SK-N-SH (cell line): ENCODE measurements around the gene VEGFA. TPM values are rescaled to one million over a fixed set of nuclear protein-coding genes. Genes with fewer than 3 reads are reported as not detected.

Source experiments
- CTCF ChIA-PET: fragments of 300-600, 350-600 bp; formaldehyde crosslinking; extraction: SDS; loops from one replicate; lab custom pipeline; 2021; lab: Yijun Ruan, JAX
- POLR2A ChIA-PET: fragments of 350-600 bp; sonication (Branson Sonifier 250); formaldehyde crosslinking; extraction: SDS; loops from one replicate; lab custom pipeline; 2020; ENCODE audit warnings: antibody characterized with exemption, inconsistent platforms; lab: Yijun Ruan, JAX
- DNase-seq: peaks from one replicate; pipeline ENCODE4 v3.0.0; 2012
- H2AFZ ChIP-seq: fragments of 200-600 bp; sonication (generic); 2 replicates; pipeline ENCODE4 v1.8.1; 2016; ENCODE audit warnings: antibody characterized with exemption, mild to moderate bottlenecking, low read depth
- H3F3A ChIP-seq: fragments of 200-600 bp; sonication (generic); replicated peaks from 2 replicates; pipeline ENCODE3; 2016; ENCODE audit warnings: antibody characterized with exemption, mild to moderate bottlenecking; ENCODE audit not compliant: insufficient read depth
- H3K27ac ChIP-seq, 2 experiments: fragments of 200-500 bp in 1 of 2; fragments of 200-600 bp in 1 of 2; sonication (Bioruptor generic) in 1 of 2; sonication (generic), shearing (Covaris generic) in 1 of 2; 2 replicates each; pipeline versions ENCODE4 v1.5.1 to v1.6.1; 2014 to 2016; ENCODE audit warnings: low read depth in 2 of 2, inconsistent platforms in 1 of 2, low read length in 1 of 2, mild to moderate bottlenecking in 1 of 2, mixed read lengths in 1 of 2
- H3K27me3 ChIP-seq: fragments of 200-600 bp; sonication (generic), shearing (Covaris generic); 2 replicates; pipeline ENCODE4 v1.6.1; 2016; ENCODE audit warnings: mixed run types; ENCODE audit not compliant: insufficient read depth
- H3K36me3 ChIP-seq, 2 experiments: fragments of 200-500 bp in 1 of 2; fragments of 200-600 bp in 1 of 2; sonication (Bioruptor generic) in 1 of 2; sonication (generic) in 1 of 2; replicated peaks in 1 of 2; 2 replicates each; pipeline versions ENCODE3 to v1.5.1; 2014 to 2016; ENCODE audit warnings: low read length in 1 of 2, mild to moderate bottlenecking in 1 of 2; ENCODE audit not compliant: insufficient read depth in 2 of 2, control insufficient read depth in 1 of 2
- H3K4me1 ChIP-seq, 2 experiments: fragments of 200-500 bp in 1 of 2; fragments of 200-600 bp in 1 of 2; sonication (Bioruptor generic) in 1 of 2; sonication (generic), shearing (Covaris generic) in 1 of 2; 2 replicates each; pipeline versions ENCODE4 v1.5.1 to v1.6.1; 2014 to 2016; ENCODE audit warnings: low read depth in 1 of 2, low read length in 1 of 2, mixed run types in 1 of 2; ENCODE audit not compliant: insufficient read depth in 2 of 2, control insufficient read depth in 1 of 2
- H3K4me2 ChIP-seq: fragments of 200-600 bp; sonication (generic), shearing (Covaris generic); 2 replicates; pipeline ENCODE4 v1.6.1; 2017; ENCODE audit warnings: mixed run types
- H3K4me3 ChIP-seq, 2 experiments: fragments of 200-500 bp in 1 of 2; fragments of 200-600 bp in 1 of 2; sonication (Bioruptor generic) in 1 of 2; sonication (generic), shearing (Covaris generic) in 1 of 2; 2 replicates each; pipeline versions ENCODE4 v1.5.1 to v1.8.1; 2014 to 2016; ENCODE audit warnings: low read depth in 2 of 2, inconsistent platforms in 1 of 2, low read length in 1 of 2, mild to moderate bottlenecking in 1 of 2, mixed read lengths in 1 of 2, moderate library complexity in 1 of 2
- H3K79me2 ChIP-seq: fragments of 200-600 bp; sonication (generic); 2 replicates; pipeline ENCODE4 v1.8.1; 2017; ENCODE audit warnings: mild to moderate bottlenecking; ENCODE audit not compliant: insufficient read depth
- H3K9ac ChIP-seq: fragments of 200-600 bp; sonication (generic); 2 replicates; pipeline ENCODE4 v1.6.1; 2017; ENCODE audit warnings: mixed run types
- H3K9me2 ChIP-seq: fragments of 200-600 bp; sonication (generic); 2 replicates; pipeline ENCODE4 v1.6.1; 2017; ENCODE audit warnings: mixed run types
- H3K9me3 ChIP-seq: fragments of 200-600 bp; sonication (generic); 2 replicates; pipeline ENCODE4 v1.6.1; 2017; ENCODE audit warnings: mixed run types, mild to moderate bottlenecking, moderate library complexity
- H4K20me1 ChIP-seq: fragments of 200-600 bp; sonication (generic); 2 replicates; pipeline ENCODE4 v1.6.1; 2017; ENCODE audit warnings: mild to moderate bottlenecking, mixed run types; ENCODE audit not compliant: insufficient read depth
- FOSL2 ChIP-seq: IDR thresholded peaks from 2 replicates; pipeline ENCODE4 v1.4.0; 2012; ENCODE audit warnings: low read depth, mild to moderate bottlenecking, moderate library complexity, borderline replicate concordance
- GATA2 ChIP-seq: sonication (generic); formaldehyde crosslinking; IDR thresholded peaks from 2 replicates; pipeline ENCODE4 v1.5.0; 2020; ENCODE audit warnings: mild to moderate bottlenecking, missing genetic modification reagents
- IRF3 ChIP-seq: fragments of 150-350 bp; IDR thresholded peaks from 2 replicates; pipeline ENCODE4 v1.6.1; 2016; ENCODE audit warnings: mild to moderate bottlenecking, low read depth, low read length
- MAX ChIP-seq: IDR thresholded peaks from 2 replicates; pipeline ENCODE4 v1.4.0; 2012; ENCODE audit warnings: low read depth
- MEF2A ChIP-seq: IDR thresholded peaks from 2 replicates; pipeline ENCODE4 v1.4.0; 2012; ENCODE audit warnings: low read depth, borderline replicate concordance
- PBX3 ChIP-seq: IDR thresholded peaks from 2 replicates; pipeline ENCODE4; 2012
- POLR2AphosphoS5 ChIP-seq: IDR thresholded peaks from 2 replicates; pipeline ENCODE4 v1.6.1; 2012; ENCODE audit warnings: low read depth, low read length
- RAD21 ChIP-seq: IDR thresholded peaks from 2 replicates; pipeline ENCODE4 v1.6.1; 2012; ENCODE audit warnings: mild to moderate bottlenecking, low read length
- RCOR1 ChIP-seq: fragments of 150-350 bp; IDR thresholded peaks from 2 replicates; pipeline ENCODE4 v1.6.1; 2017; ENCODE audit warnings: antibody characterized with exemption, low read length
- REST ChIP-seq: IDR thresholded peaks from 2 replicates; pipeline ENCODE4 v1.6.1; 2012; ENCODE audit warnings: mild to moderate bottlenecking, low read depth, low read length, moderate library complexity
- RFX5 ChIP-seq: IDR thresholded peaks from 2 replicates; pipeline ENCODE4 v1.6.1; 2012; ENCODE audit warnings: mild to moderate bottlenecking, improper control_type of control experiment, low read length
- SMC3 ChIP-seq: IDR thresholded peaks from 2 replicates; pipeline ENCODE4 v1.6.1; 2012; ENCODE audit warnings: low read depth, low read length, improper control_type of control experiment
- TAF1 ChIP-seq: IDR thresholded peaks from 2 replicates; pipeline ENCODE4 v1.6.1; 2012; ENCODE audit warnings: low read depth, mild to moderate bottlenecking, low read length, moderate library complexity, borderline replicate concordance
- TCF12 ChIP-seq: IDR thresholded peaks from 2 replicates; pipeline ENCODE4 v1.4.0; 2012
- TEAD4 ChIP-seq: IDR thresholded peaks from 2 replicates; pipeline ENCODE4 v1.4.0; 2012; ENCODE audit warnings: mild to moderate bottlenecking, borderline replicate concordance; ENCODE audit not compliant: insufficient read depth
- USF1 ChIP-seq: IDR thresholded peaks from 2 replicates; pipeline ENCODE4 v1.4.0; 2012; ENCODE audit warnings: low read depth, borderline replicate concordance
- YY1 ChIP-seq: IDR thresholded peaks from 2 replicates; pipeline ENCODE4 v1.4.0; 2012; ENCODE audit warnings: low read depth, mild to moderate bottlenecking
- ZBTB33 ChIP-seq: IDR thresholded peaks from 2 replicates; pipeline ENCODE4 v1.4.0; 2012; ENCODE audit warnings: low read depth, borderline replicate concordance
- WGBS: methylation state at CpG from one replicate; pipeline ENCODE4 v1.1.6; 2017; ENCODE audit warnings: low lambda C conversion rate; 5-methylcytosine and 5-hydroxymethylcytosine counted together
- polyA plus RNA-seq, 3 experiments: library from polyadenylated mRNA; depleted of rRNA; stranded (reverse); fragments of >200 nt; gene quantifications; 2 replicates each; pipeline ENCODE4 v1.2.3, GENCODE V29; 2012

VEGFA gene
- polyA plus RNA-seq, 1 of the 3 experiments (the other 2 are of a cell fraction): 81.0 TPM

GRCh38 chr6:43750622-43751021 is 19.4 kb upstream of the VEGFA start:
- no peak for DNase-seq
- TF ChIP-seq GATA2 (CRISPR knock-in tag): no peak
- TF ChIP-seq RAD21: no peak
- TF ChIP-seq RFX5: no peak
- TF ChIP-seq MEF2A: no peak
- TF ChIP-seq TAF1: no peak
- TF ChIP-seq, all 33 proteins: peak for 0
- Histone ChIP-seq H2AFZ (no peak overlapping the region), H3K9me3 (no peaks in the 10 kb centered on the region), H3K79me2 (no peaks in the 10 kb centered on the region), H3K4me1 (no peaks in the 10 kb centered on the region; a peak in 1 of 4 replicates), H3K4me2 (no peak overlapping the region), H3K4me3 (no peak overlapping the region), H3K36me3 (no peaks in the 10 kb centered on the region), H3K27me3 (0 out of 2 replicates have a peak, but pooled peaks cover 4% of the 10 kb centered on the region), H4K20me1 (no peaks in the 10 kb centered on the region), H3K9me2 (no peaks in the 10 kb centered on the region), H3K27ac (no peak overlapping the region), H3K9ac (no peak overlapping the region), H3F3A (no peaks in the 10 kb centered on the region)
- 37% methylated on average over 3 of the region's 3 CpGs for WGBS
- POLR2A ChIA-PET: no interaction called here
- CTCF ChIA-PET: interaction anchor here (1.0 to 4.0 kb wide), 2 partner anchors 18 to 83 kb away, joined by 3 to 23 read pairs; partner anchors contain the start of gene VEGFA

- DNase-seq: no peak
- Histone ChIP-seq H4K20me1 (no peaks in the 10 kb centered on the region), H3F3A (no peaks in the 10 kb centered on the region), H3K4me3 (no peak overlapping the region), H3K9me3 (no peaks in the 10 kb centered on the region), H3K4me2 (no peak overlapping the region), H3K9ac (no peak overlapping the region), H3K79me2 (no peaks in the 10 kb centered on the region), H2AFZ (no peak overlapping the region), H3K27me3 (no peaks in the 10 kb centered on the region), H3K27ac (no peak overlapping the region), H3K9me2 (no peaks in the 10 kb centered on the region), H3K4me1 (no peaks in the 10 kb centered on the region; a peak in 1 of 4 replicates), H3K36me3 (no peaks in the 10 kb centered on the region)
- ChIA-PET POLR2A (no interaction called here), CTCF (interaction anchor here (0.8 to 4.0 kb wide), 4 partner anchors 10 to 325 kb away, joined by 3 to 23 read pairs (median 3); partner anchors contain the start of gene VEGFA)
- 94% methylated on average over 3 of the region's 3 CpGs for WGBS
- TF ChIP-seq YY1: no peak
- TF ChIP-seq TEAD4: no peak
- no peak for TF ChIP-seq USF1
- no peak for TF ChIP-seq FOSL2
- TF ChIP-seq MAX: no peak
- no peak for TF ChIP-seq TAF1
- TF ChIP-seq REST: no peak
- TF ChIP-seq RFX5: no peak
- no peak for TF ChIP-seq PBX3
- no peak for TF ChIP-seq RCOR1
- no peak for TF ChIP-seq TCF12
- TF ChIP-seq POLR2AphosphoS5: no peak
- no peak for TF ChIP-seq SMC3
- no peak for TF ChIP-seq IRF3
- no peak for TF ChIP-seq ZBTB33
Observed at GRCh38 chr6:43753570-43754183, 16.3 kb upstream of the VEGFA start.
